Small intestine (tissue), 7 donors: ENCODE measurements around the gene CDH1. TPM values are rescaled to one million over a fixed set of nuclear protein-coding genes. Genes with fewer than 3 reads are reported as not detected.

Experiments used
- DNase-seq, 2 donors: peaks; one replicate each; pipeline versions ENCODE4 v3.0.0 to v3.0.0-alpha.2; 2013
- FAIRE-seq: peaks from 2 replicates; lab custom pipeline; 2012; peaks lifted over from hg19 to GRCh38; lab: Jason Lieb, UNC
- H3K27ac ChIP-seq, 3 donors: one replicate each; pipeline ENCODE4 v1.5.1; 2013; ENCODE audit warnings: low read length in 2 of 3, mild to moderate bottlenecking in 2 of 3, control low read depth in 1 of 3, inconsistent platforms in 1 of 3, low read depth in 1 of 3, moderate library complexity in 1 of 3
- H3K27me3 ChIP-seq, 3 donors: one replicate each; pipeline ENCODE4 v1.6.1; 2013; ENCODE audit warnings: low read length in 3 of 3, inconsistent platforms in 1 of 3; ENCODE audit not compliant: control insufficient read depth in 3 of 3, insufficient read depth in 3 of 3
- H3K36me3 ChIP-seq, 3 donors: one replicate each; pipeline ENCODE4 v1.6.1; 2013; ENCODE audit warnings: low read length in 3 of 3, inconsistent platforms in 1 of 3, low read depth in 1 of 3, mild to moderate bottlenecking in 1 of 3, moderate library complexity in 1 of 3; ENCODE audit not compliant: control insufficient read depth in 3 of 3, insufficient read depth in 2 of 3
- H3K4me1 ChIP-seq, 3 donors: one replicate each; pipeline ENCODE4 v1.6.1; 2013; ENCODE audit warnings: low read length in 2 of 3, inconsistent platforms in 1 of 3, low read depth in 1 of 3, mild to moderate bottlenecking in 1 of 3, moderate library complexity in 1 of 3; ENCODE audit not compliant: control insufficient read depth in 3 of 3, insufficient read depth in 2 of 3
- H3K4me3 ChIP-seq, 3 donors: one replicate each; pipeline ENCODE4 v1.5.1; 2013; ENCODE audit warnings: low read length in 3 of 3, control low read depth in 1 of 3, inconsistent platforms in 1 of 3, low read depth in 1 of 3, mild to moderate bottlenecking in 1 of 3, moderate library complexity in 1 of 3
- H3K9me3 ChIP-seq, 2 donors: one replicate each; pipeline ENCODE4 v1.6.1; 2013; ENCODE audit warnings: low read depth in 1 of 2, low read length in 1 of 2; ENCODE audit not compliant: control insufficient read depth in 2 of 2, insufficient read depth in 1 of 2
- WGBS, 3 donors: extraction: QIAGEN DNeasy Blood & Tissue Kit; methylation state at CpG; one replicate each; pipeline ENCODE4 v1.1.7; 2013; 5-methylcytosine and 5-hydroxymethylcytosine counted together
- polyA plus RNA-seq, 4 donors: library from polyadenylated mRNA; stranded (reverse) in 3 of 4; unstranded in 1 of 4; fragments of 200-250 nt in 3 of 4; fragments of 120-200 nt in 1 of 4; gene quantifications; one replicate each; pipeline versions ENCODE4 v1.2.1 to v1.2.3, GENCODE V29; 2013
- donor health status: healthy with polysubstance abuse.
- donor health status: control.
- donor health status: control.
- donor health status: Bipolar disorder and iron deficiency.
- donor health status: healthy.

CDH1 gene
- polyA plus RNA-seq, 4 donors: 76.2 to 366 (median 109) TPM

DNA sequence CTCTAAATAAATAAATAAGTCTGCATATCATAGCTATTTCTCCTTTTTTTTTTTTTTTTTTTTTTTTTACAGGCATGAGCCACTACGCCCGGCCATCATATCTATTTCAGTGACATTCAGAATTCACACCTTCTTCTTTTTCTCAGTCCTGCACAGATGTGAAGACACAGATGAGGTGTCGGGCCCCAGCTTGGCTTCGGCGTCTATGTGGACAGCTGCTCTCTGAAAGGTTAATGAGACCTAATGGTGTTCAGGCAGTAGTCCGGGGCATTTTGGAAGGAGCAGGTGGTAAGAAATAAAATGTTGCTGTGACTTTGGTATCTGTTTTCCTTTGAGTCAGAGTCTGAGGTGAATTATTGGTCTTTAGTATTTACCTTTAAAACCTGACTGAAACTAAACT, 129.8 kb downstream of the CDH1 start:
- Histone ChIP-seq H3K9me3 (peaks cover 0 to under 1% of the 10 kb centered on the region in 2 donors), H3K4me3 (no peak overlapping the region), H3K36me3 (peaks cover 0 to 18% (median 0%) of the 10 kb centered on the region in 3 donors), H3K27ac (no peak overlapping the region), H3K27me3 (no peaks in the 10 kb centered on the region), H3K4me1 (no peaks in the 10 kb centered on the region)
- FAIRE-seq: no peak
- no peak for DNase-seq
- WGBS, 3 donors: 91 to 96% (median 93%) methylated on average over 6 of the region's 6 CpGs

DNA sequence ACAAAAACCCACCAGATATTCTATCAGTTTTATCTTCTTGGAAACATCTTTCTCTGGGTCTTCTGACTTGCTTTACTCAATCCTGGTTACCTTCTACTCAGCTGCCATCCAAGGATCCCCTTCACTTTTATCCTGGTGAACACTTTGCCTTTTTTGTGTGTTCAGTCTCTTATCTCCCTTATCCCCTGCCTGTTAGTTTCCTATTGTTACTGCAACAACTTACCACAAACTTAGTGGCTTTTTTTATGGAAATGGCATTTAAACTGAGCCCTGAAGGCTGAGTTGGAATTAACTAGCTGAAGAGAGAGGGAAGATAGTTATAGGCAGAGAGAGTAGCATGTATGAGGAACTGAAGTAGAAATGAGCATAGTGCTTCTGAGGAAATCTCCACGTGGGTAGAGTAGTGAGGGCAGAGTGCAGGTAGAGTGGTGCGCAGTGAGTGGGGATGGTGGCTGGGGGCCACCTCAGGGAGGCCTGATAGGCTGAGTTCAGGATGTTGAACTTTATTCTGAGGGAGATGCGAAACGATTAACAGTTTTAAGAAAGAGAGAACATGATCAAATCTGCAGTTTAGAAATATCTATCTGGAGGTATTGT, 132.5 kb downstream of the CDH1 start:
- Histone ChIP-seq H3K36me3 (peaks cover 0 to 12% (median 0%) of the 10 kb centered on the region in 3 donors), H3K4me1 (peaks cover 0 to 4% (median 2%) of the 10 kb centered on the region in 3 donors), H3K9me3 (peaks cover 0 to 13% of the 10 kb centered on the region in 2 donors), H3K27ac (no peak overlapping the region), H3K4me3 (no peak overlapping the region), H3K27me3 (no peaks in the 10 kb centered on the region)
- peak in 1 of 2 donors; percentile 34 for DNase-seq
- FAIRE-seq: no peak
- WGBS, 3 donors: 84 to 85% (median 84%) methylated on average over 4 of the region's 4 CpGs

DNA sequence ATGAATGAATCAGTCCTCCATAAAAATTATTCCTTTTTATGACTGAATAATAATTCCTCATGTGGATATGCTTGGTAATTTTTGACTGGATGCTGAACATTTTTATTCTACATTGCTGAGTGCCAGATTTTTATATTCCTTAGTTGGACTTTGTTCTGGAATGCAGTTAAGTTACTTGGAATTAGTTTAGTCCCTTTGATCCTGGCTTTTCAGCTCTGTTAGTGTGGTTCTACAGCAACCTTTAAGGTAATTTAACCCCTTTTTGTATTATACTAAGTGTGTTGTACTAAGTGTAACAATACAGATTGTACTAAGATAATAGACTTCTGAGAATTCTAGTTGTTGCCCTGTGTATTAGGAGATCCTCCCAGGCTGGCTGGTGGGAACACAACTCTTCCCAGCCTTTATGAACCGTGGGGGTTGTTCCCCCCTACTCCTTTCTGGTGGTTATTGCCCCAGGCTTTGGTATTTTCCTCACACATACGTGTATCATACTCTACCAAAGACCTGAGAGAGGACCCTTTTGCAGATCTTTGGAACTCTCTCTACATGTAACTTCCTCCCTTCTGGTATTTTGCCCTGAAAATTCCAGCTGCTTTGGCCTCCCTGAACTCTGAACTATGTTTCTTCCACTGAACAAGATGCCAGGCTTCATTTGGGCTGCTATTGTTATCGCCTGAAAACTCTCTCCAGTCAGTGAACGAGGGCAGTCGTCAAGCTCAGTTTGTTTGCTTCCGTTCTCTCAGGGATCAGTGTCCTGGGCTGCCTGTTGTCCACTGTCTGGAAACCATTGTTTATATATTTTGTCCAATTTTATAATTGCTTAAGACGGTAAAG, 136.8 kb downstream of the CDH1 start:
- FAIRE-seq: no peak
- H3K27me3 ChIP-seq: no peaks in the 10 kb centered on the region
- 46 to 64% (median 60%) methylated on average over 7 of the region's 7 CpGs for WGBS, 3 donors

DNA sequence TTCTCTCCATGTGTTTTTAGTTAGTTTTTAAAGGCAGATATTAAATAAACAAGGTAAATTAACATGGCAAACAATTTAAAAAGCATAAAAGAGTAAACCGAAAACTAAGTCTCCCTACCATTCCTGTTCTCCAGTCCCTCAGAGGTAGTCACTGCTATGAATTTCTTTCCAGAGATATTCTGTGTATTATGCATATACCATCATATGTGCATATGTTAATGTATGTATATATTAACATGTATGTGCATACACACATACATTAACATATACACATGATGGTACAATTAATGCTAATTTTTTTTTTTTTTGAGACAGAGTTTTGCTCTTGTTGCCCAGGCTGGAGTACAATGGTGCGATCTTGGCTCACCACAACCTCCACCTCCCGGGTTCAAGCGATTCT, 138.8 kb downstream of the CDH1 start:
- peaks cover 0 to 19% (median 2%) of the 10 kb centered on the region in 3 donors for H3K36me3 ChIP-seq
- FAIRE-seq (no peak), DNase-seq (no peak)
- WGBS, 3 donors: 88 to 100% (median 100%) methylated on average over 2 to 3 of the region's 4 CpGs
- H3K4me3 ChIP-seq: no peak overlapping the region
- H3K27me3 ChIP-seq: no peaks in the 10 kb centered on the region
- H3K27ac ChIP-seq: no peak overlapping the region
- H3K4me1 ChIP-seq: peaks cover 0 to 4% (median 2%) of the 10 kb centered on the region in 3 donors
- peaks cover 0 to 13% of the 10 kb centered on the region in 2 donors for H3K9me3 ChIP-seq

More for the DNA sequence above, 136.8 kb downstream of the CDH1 start:
- peaks cover 0 to 11% (median 2%) of the 10 kb centered on the region in 3 donors for H3K36me3 ChIP-seq
- no peak overlapping the region for H3K27ac ChIP-seq
- H3K9me3 ChIP-seq: peaks cover 0 to 13% of the 10 kb centered on the region in 2 donors
- peak; percentile 53 to 74 for DNase-seq
- no peak overlapping the region for H3K4me3 ChIP-seq
- peaks cover 0 to 4% (median 2%) of the 10 kb centered on the region in 3 donors for H3K4me1 ChIP-seq

DNA sequence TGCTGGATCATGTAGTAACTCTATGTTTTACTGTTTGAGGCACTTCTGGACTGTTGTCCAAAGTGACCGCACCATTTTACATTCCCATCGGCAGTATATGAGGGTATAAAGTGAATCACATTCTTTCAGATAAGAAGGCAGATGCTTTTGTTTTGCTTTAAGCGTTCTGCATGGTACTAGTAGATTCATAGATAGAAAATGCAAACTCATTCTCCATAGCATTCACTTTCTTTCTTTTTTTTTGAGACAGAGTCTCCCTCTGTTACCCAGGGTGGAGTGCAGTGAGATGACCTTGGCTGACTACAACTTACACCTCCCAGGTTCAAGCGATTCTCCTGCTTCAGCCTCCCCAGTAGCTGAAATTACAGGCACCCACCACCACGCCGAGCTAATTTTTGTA, 146.6 kb downstream of the CDH1 start:
- Histone ChIP-seq H3K36me3 (peaks cover 0 to 14% (median 3%) of the 10 kb centered on the region in 3 donors), H3K9me3 (no peaks in the 10 kb centered on the region), H3K27ac (no peak overlapping the region), H3K4me3 (no peak overlapping the region), H3K4me1 (no peaks in the 10 kb centered on the region), H3K27me3 (no peaks in the 10 kb centered on the region)
- FAIRE-seq (no peak), DNase-seq (no peak)
- WGBS, 3 donors: 93 to 95% (median 93%) methylated on average over 6 of the region's 6 CpGs

DNA sequence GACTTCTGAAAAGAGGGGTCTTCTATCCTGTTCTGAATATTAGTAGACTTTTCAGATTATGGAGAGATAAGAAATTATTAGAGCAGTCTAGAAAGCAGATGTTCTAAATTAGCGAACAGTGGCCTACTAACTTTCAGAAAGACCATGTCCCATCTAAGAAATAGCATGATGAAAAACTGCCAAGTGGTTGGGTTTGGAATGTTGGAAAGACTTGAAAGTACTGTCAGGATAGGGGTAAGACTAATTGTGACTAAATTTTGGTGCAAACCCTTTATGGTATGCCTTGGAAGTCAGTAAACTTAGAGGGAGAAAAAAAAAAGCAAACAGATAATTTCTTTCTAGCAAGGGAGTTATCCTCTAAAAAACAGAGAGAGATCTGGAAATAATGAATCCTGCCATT, 147.3 kb downstream of the CDH1 start:
- no peak overlapping the region for H3K27ac ChIP-seq
- WGBS, 3 donors: 78 to 100% (median 97%) methylated on average over 1 of the region's 1 CpG

More for the DNA sequence above, 147.3 kb downstream of the CDH1 start:
- H3K27me3 ChIP-seq: no peaks in the 10 kb centered on the region
- H3K4me1 ChIP-seq: no peaks in the 10 kb centered on the region
- H3K4me3 ChIP-seq: no peak overlapping the region
- H3K36me3 ChIP-seq: peaks cover 0 to 8% (median 3%) of the 10 kb centered on the region in 3 donors
- no peaks in the 10 kb centered on the region for H3K9me3 ChIP-seq
- DNase-seq (no peak), FAIRE-seq (no peak)

Other genes with a start within 250 kb of the CDH1 start
- gene ZFP90, start 198.0 kb upstream of the CDH1 start, polyA plus RNA-seq: 10 to 100 TPM in 1 of 4 donors, 1 to 10 TPM in 3; 1.6 to 16.3 (median 3.8) TPM
- 1 to 10 TPM in 1 of 4 donors, under 1 TPM in 2, not detected in 1; 0.33 to 1.4 (median 0.54) TPM for gene CDH3, start 92.0 kb upstream of the CDH1 start, polyA plus RNA-seq
- gene TANGO6, start 106.2 kb downstream of the CDH1 start, polyA plus RNA-seq: 1 to 10 TPM in 3 of 4 donors, under 1 TPM in 1; 0.67 to 7.7 (median 2.9) TPM